ENCODE measurements around the gene ABCC1.
"Not testable (repeated sequence)": the region's sequence is repeated elsewhere in the genome, so short reads cannot be mapped to it uniquely, and the experiment has no call there.

ABCC1 gene

GRCh38 chr16:15915555-15916081 lies 33.8 kb upstream of the ABCC1 start:
- no peak for TF ChIP-seq Cebpa-rat (IDR thresholded peaks at IDR 0.05)
- H3K9ac ChIP-seq: no peak overlapping the region
- H3K27ac ChIP-seq: no peak overlapping the region
- peaks cover 4 to 34% (median 27%) of the 10 kb centered on the region in 11 experiments for H3K9me3 ChIP-seq (replicated peaks in 1 of 11)
- no peak overlapping the region for H3K4me2 ChIP-seq
- H3K4me3 ChIP-seq: no peak overlapping the region
- no peaks in the 10 kb centered on the region for H3K36me3 ChIP-seq
- H4K20me1 ChIP-seq: no peaks in the 10 kb centered on the region
- peaks cover 7 to 12% (median 10%) of the 10 kb centered on the region in 10 experiments; a peak in 17 of 20 replicates for H3K4me1 ChIP-seq
- no peaks in the 10 kb centered on the region for H3K27me3 ChIP-seq

- no peaks in the 10 kb centered on the region for H4K20me1 ChIP-seq
- H3K9me3 ChIP-seq (replicated peaks in 1 of 11): peaks cover 4 to 34% (median 27%) of the 10 kb centered on the region in 11 experiments
- H3K4me2 ChIP-seq: no peak overlapping the region
- no peak overlapping the region for H3K27ac ChIP-seq
- no peak overlapping the region for H3K9ac ChIP-seq
- no peaks in the 10 kb centered on the region for H3K27me3 ChIP-seq
- no peak overlapping the region for H3K4me3 ChIP-seq
- no peaks in the 10 kb centered on the region for H3K36me3 ChIP-seq
- TF ChIP-seq Cebpa-rat (IDR thresholded peaks at IDR 0.05): no peak
- H3K4me1 ChIP-seq: peaks cover 7 to 12% (median 10%) of the 10 kb centered on the region in 10 experiments; a peak in 17 of 20 replicates
Observed at GRCh38 chr16:15916323-15916722, 33.1 kb upstream of the ABCC1 start.

- not testable (repeated sequence) for H4K20me1 ChIP-seq, H3K4me1 ChIP-seq, H3K27me3 ChIP-seq, H3K36me3 ChIP-seq, H3K9ac ChIP-seq, H3K4me2 ChIP-seq, H3K27ac ChIP-seq, H3K4me3 ChIP-seq
- peaks cover 4 to 34% (median 27%) of the 10 kb centered on the region in 11 experiments for H3K9me3 ChIP-seq (replicated peaks in 1 of 11)
Observed at GRCh38 chr16:15918314-15918713, 31.1 kb upstream of the ABCC1 start.

GRCh38 chr16:15919331-15919730 lies 30.1 kb upstream of the ABCC1 start:
- peaks cover 4 to 34% (median 27%) of the 10 kb centered on the region in 11 experiments for H3K9me3 ChIP-seq (replicated peaks in 1 of 11)
- TF ChIP-seq Cebpa-rat (IDR thresholded peaks at IDR 0.05): no peak
- H3K4me1 ChIP-seq: no peaks in the 10 kb centered on the region; a peak in 2 of 20 replicates
- no peaks in the 10 kb centered on the region for H3K36me3 ChIP-seq
- no peak overlapping the region for H3K27ac ChIP-seq
- no peaks in the 10 kb centered on the region for H3K27me3 ChIP-seq
- no peak overlapping the region for H3K4me3 ChIP-seq
- H3K9ac ChIP-seq: no peak overlapping the region
- no peak overlapping the region for H3K4me2 ChIP-seq
- no peaks in the 10 kb centered on the region for H4K20me1 ChIP-seq

GRCh38 chr16:15924996-15925395 lies 24.4 kb upstream of the ABCC1 start:
- no peaks in the 10 kb centered on the region for H3K9me3 ChIP-seq (replicated peaks in 1 of 11)
- H3K4me1 ChIP-seq: peaks cover 16 to 38% (median 34%) of the 10 kb centered on the region in 10 experiments
- H3K36me3 ChIP-seq: no peaks in the 10 kb centered on the region
- TF ChIP-seq Cebpa-rat (IDR thresholded peaks at IDR 0.05): no peak
- H4K20me1 ChIP-seq: no peaks in the 10 kb centered on the region
- peak overlapping the region in 4 of 11 experiments; percentile 36 to 69 (median 62); a peak in 7 of 22 replicates for H3K9ac ChIP-seq
- no peak overlapping the region for H3K4me3 ChIP-seq
- H3K27ac ChIP-seq: peak overlapping the region in 4 of 11 experiments; percentile 49 to 71 (median 65); a peak in 7 of 22 replicates
- peaks cover 0 to 6% (median 0%) of the 10 kb centered on the region in 11 experiments; a peak in 1 of 22 replicates for H3K27me3 ChIP-seq
- peak overlapping the region; percentile 17 to 92 (median 67); a peak in 21 of 22 replicates for H3K4me2 ChIP-seq

- no peaks in the 10 kb centered on the region for H4K20me1 ChIP-seq
- H3K27ac ChIP-seq: peak overlapping the region in 4 of 11 experiments; percentile 49 to 71 (median 65); a peak in 6 of 22 replicates
- peak in 3 of 11 experiments; percentile 59 to 83 (median 63); a peak in 6 of 22 replicates for TF ChIP-seq Cebpa-rat (IDR thresholded peaks at IDR 0.05)
- peak overlapping the region in 4 of 11 experiments; percentile 36 to 69 (median 62); a peak in 8 of 22 replicates for H3K9ac ChIP-seq
- peak overlapping the region; percentile 17 to 92 (median 67) for H3K4me2 ChIP-seq
- peaks cover 0 to 6% (median 0%) of the 10 kb centered on the region in 11 experiments; a peak in 1 of 22 replicates for H3K27me3 ChIP-seq
- no peaks in the 10 kb centered on the region for H3K9me3 ChIP-seq (replicated peaks in 1 of 11)
- peaks cover 16 to 38% (median 34%) of the 10 kb centered on the region in 10 experiments for H3K4me1 ChIP-seq
- no peak overlapping the region for H3K4me3 ChIP-seq
- H3K36me3 ChIP-seq: no peaks in the 10 kb centered on the region
Observed at GRCh38 chr16:15925631-15926030, 23.8 kb upstream of the ABCC1 start.

- no peak overlapping the region for H3K9ac ChIP-seq
- no peaks in the 10 kb centered on the region for H3K36me3 ChIP-seq
- peaks cover 25 to 38% (median 34%) of the 10 kb centered on the region in 10 experiments for H3K4me1 ChIP-seq
- H3K27me3 ChIP-seq: peaks cover 0 to 6% (median 0%) of the 10 kb centered on the region in 11 experiments; a peak in 1 of 22 replicates
- no peak overlapping the region for H3K27ac ChIP-seq
- 0 out of 22 replicates have a peak, but pooled peaks of 1 of the 11 experiments have one; percentile 34 for TF ChIP-seq Cebpa-rat (IDR thresholded peaks at IDR 0.05)
- H3K4me2 ChIP-seq: peak overlapping the region in 9 of 11 experiments; percentile 0 to 38 (median 26); a peak in 9 of 22 replicates
- no peak overlapping the region for H3K4me3 ChIP-seq
- no peaks in the 10 kb centered on the region for H4K20me1 ChIP-seq
- 0 out of 22 replicates have a peak, but pooled peaks cover 0 to 5% (median 0%) of the 10 kb centered on the region in 11 experiments for H3K9me3 ChIP-seq (replicated peaks in 1 of 11)
Observed at GRCh38 chr16:15928261-15929104, 20.9 kb upstream of the ABCC1 start.

GRCh38 chr16:15932939-15933338 lies 16.5 kb upstream of the ABCC1 start:
- no peak overlapping the region for H3K9ac ChIP-seq
- no peaks in the 10 kb centered on the region for H4K20me1 ChIP-seq
- H3K9me3 ChIP-seq (replicated peaks in 1 of 11): peaks cover 8 to 17% (median 10%) of the 10 kb centered on the region in 11 experiments; a peak in 18 of 22 replicates
- peaks cover 7 to 25% (median 8%) of the 10 kb centered on the region in 10 experiments; a peak in 13 of 20 replicates for H3K4me1 ChIP-seq
- peak overlapping the region in 2 of 11 experiments; percentile 24 to 31; a peak in 2 of 22 replicates for H3K4me2 ChIP-seq
- no peak overlapping the region for H3K27ac ChIP-seq
- TF ChIP-seq Cebpa-rat (IDR thresholded peaks at IDR 0.05): no peak
- no peak overlapping the region for H3K4me3 ChIP-seq
- no peaks in the 10 kb centered on the region for H3K27me3 ChIP-seq
- H3K36me3 ChIP-seq: no peaks in the 10 kb centered on the region

- H3K27me3 ChIP-seq: no peaks in the 10 kb centered on the region
- no peak overlapping the region for H3K27ac ChIP-seq
- peaks cover 1 to 20% (median 3%) of the 10 kb centered on the region in 10 experiments; a peak in 13 of 20 replicates for H3K4me1 ChIP-seq
- H3K36me3 ChIP-seq: no peaks in the 10 kb centered on the region
- H3K9ac ChIP-seq: no peak overlapping the region
- no peak for TF ChIP-seq Cebpa-rat (IDR thresholded peaks at IDR 0.05)
- no peak overlapping the region for H3K4me3 ChIP-seq
- H3K4me2 ChIP-seq: peak overlapping the region in 3 of 11 experiments; percentile 1 to 47 (median 24); a peak in 5 of 22 replicates
- no peaks in the 10 kb centered on the region for H4K20me1 ChIP-seq
- peaks cover 8 to 17% (median 10%) of the 10 kb centered on the region in 11 experiments; a peak in 18 of 22 replicates for H3K9me3 ChIP-seq (replicated peaks in 1 of 11)
Observed at GRCh38 chr16:15933781-15934180, 15.6 kb upstream of the ABCC1 start.

Measured in BLaER1 treated with 17β-estradiol and CSF1 and Interleukin-3, amounts not matched to agents 10 nM and 100 nM (cell line).